NCI-H526 treated with DMSO at 0.1 percent for 48 hours (cell line): ENCODE results near the gene DEPDC7.
A peak's percentile ranks its signal among the peaks of the same experiment; 100 is the strongest.

Experiments
- DNase-seq: peaks from one replicate; lab custom pipeline; 2025; lab: John Stamatoyannopoulos, UW

Gene DEPDC7

DNA sequence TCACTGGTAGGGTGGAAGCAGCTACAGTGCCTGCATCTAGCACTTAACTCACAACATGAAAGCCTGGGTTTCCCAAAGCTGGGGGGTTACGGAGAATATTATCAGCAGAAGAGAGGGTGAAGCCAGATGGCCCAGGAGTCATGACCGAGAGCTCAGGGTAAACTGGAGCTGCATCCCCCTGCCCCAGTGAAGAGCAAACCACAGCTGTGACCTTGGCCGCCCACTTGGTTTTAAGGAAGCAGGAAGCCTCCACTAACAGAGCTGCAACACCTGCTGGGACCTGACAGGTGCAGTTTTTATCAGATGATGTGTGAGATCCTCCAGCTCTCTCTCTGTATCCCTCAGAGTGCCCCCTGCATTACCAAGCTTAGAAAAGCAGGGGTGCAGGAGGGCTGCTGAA is 44.6 kb downstream of the DEPDC7 start:
- peak; percentile 5 for DNase-seq

DNA sequence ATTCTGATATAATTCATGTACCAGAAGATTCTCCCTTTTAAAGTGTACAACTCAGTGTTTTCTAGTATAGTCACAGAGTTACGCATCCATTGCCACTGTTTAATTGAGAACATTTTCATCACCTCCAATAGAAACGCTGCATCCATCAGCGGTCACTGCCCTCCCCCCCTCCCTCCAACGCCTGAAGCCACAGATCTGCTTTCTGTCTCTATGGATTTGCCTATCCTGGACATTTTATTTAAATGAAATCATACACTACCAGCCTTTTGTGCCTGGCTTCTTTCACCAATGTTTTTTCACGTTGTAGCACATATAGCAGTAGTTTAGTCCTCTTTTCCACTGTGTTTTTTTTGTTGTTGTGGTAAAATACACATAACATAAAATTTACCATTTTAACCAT is 46.5 kb downstream of the DEPDC7 start:
- DNase-seq = peak; percentile 88

DNA sequence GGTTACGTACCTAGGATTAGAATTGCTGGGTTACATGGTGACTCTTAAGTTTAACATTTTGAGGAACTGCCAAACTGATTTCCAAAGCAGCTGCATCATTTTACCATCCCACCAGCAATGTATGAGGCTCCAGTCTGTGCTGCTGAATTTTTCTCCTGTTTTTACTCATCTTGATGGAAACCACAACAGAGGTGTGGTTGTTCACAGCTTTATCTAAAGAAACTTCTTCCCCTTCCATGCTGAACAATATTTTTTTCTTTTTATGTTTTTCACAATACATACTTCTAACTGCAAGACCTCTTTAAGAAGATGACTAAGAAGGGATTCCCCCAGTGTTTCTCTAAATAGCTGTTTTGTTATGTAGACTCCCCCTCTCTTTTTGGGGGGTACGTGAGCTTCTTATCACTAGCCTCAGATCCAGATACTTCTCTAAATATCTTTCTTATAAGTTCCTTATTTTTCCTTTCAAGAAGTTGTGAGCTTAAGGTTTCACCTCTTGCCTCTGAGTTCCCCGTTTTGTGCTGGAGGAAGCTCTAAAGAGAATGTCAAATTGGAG is 47.7 kb downstream of the DEPDC7 start:
- DNase-seq = no peak

DNA sequence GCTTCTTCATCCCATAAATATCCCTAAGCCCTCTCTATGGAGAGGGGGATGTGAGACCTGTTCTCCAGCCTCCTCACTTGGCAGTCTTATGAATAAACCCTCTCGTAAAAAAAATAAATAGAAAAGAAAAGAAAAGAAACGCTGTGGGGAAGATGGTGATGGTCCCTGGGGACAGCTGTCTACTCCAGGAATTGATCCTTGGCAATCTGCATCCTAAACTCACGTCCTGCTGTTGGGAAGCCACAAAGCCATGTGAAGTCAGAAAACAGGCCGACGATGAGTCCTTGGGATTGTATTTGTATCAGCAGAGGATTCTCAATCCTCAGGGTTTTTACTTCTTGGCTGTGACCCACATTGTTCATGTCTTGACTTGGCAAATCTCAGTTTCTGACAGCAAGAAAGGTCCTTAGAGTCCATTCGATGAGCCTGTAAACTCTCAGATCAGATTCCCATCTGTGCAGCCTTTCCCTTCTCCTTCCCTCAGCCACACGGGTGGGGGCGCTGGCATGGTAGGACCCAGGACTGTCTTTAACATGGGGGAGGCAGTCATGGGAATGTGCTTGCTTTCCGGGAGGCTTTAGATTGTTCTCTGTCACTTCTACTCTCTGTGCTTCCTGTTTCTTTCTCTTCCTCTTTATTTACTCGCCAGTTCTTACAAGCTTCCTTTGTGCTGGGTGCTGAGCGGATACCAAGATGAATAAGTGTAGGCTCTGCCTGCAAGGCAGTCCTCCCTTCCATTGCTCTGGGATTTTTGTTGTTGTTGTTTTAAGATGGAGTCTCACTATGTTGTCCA is 48.6 kb downstream of the DEPDC7 start:
- DNase-seq = no peak

DNA sequence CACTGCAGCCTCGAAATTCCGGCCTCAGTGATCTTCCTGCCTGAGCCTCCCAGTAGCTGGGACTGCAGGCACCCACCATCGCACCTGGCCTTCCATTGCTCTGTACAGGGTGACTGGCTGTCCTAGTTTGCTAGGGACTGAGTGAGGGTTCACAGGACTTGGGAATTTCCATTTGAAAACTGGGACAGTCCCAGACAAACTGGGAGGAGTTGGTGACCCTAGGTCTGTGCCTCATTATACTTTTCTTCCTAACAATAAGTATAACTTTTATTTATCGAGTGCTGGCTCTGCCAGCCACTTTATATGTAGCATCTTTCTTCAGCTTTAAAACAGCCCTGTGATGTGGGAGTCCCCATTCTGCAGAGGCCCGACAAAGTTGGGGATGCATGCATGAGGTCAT is 49.2 kb downstream of the DEPDC7 start:
- no peak for DNase-seq

DNA sequence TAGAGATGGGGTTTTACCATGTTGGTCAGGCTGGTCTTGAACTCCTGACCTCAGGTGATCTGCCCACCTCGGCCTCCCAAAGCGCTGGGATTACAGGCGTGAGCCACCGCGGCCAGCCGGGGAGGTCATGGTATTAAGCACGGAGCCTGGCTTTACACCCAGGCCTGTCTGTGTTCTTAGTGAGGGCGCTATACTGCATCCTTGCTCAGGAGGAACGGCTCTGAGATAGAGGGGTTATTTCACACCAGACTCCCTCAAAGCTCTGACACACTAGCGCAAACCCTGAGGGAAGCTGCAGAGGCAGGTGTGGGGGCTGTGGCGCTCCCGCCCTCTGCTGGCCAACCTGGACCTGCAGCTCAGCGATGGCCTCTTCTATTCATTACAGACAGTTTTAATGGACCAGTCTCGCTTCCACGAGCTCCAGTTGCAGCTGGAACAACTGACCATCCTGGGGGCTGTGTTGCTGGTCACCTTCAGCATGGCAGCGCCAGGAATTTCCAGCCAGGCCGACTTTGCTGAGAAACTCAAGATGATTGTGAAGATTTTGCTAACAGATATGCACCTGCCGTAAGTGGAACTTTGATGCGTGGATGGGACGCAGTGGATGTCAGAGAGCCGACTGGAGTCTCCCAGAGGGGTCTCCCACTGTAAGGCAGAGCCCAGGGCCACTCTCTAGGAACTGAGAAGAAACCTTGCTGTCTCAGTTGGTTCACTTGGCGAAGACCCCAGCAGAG is 49.9 kb downstream of the DEPDC7 start:
- peak; percentile 74 for DNase-seq

DNA sequence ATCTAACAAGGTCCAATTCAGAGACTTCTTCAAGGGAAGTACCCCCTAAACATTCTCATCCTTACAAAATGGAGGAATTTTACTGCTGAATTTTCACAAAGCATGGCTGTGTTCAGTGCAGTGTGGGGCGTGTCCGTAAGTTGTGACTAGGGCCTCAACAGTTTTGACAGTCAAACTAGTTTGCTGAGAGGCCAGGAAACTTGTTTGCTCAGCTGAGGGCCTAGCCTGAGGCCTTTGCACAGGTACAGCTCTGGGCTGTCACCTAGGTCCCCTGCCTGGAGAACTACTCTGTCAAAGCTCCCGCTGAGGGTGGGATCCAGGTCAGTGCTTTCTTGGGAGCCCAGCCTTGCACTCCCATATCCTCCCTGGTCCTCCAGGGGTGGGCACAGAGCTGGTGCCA is 51.6 kb downstream of the DEPDC7 start:
- DNase-seq = peak; percentile 93

DNA sequence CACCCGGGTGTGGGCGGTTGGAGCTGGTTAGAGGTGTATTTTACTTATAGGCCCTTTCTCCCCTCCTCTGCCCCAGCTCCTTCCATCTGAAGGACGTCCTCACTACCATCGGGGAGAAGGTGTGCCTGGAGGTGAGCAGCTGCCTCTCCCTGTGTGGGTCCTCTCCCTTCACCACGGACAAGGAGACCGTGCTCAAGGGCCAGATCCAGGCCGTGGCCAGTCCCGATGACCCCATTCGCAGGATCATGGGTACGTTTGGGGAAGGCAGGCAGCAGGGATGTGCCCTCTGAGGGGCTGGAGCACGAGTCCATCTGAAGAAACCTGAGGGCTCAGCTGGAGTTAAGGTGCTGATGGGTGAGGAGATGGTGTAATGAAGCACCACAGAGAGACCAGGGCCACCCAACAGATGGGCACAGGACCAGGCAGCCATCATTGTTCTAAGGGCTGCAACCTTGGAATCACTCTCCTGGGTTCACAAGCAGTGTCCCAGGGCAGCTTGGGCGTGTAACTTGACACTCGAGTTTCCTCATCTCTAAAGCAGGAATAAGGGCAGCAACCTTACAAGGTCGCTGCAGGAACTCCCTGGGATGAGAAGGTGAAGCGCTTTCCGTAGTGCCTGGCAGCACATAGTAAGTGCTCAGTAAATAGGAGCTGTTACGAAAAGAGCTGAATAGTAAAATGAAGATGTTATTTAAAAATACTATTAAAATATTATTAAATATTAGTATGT is 53.1 kb downstream of the DEPDC7 start:
- DNase-seq = no peak

DNA sequence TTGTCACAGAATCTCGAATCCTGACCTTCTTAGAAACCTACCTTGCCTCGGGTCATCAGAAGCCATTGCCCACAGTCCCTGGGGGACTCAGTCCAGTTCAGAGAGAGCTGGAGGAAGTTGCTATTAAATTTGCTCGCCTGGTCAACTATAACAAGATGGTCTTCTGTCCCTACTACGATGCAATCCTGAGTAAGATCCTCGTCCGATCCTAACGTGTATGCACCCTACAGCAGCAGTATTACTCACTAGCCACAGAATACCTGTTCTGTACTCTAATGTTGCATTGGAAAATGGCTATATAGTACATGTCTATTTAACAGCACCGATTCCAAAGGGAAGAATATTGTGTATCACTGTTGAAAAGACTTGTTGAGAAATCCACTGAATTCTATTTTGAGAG is 56.8 kb downstream of the DEPDC7 start:
- no peak for DNase-seq
